Activated T-helper 17 cell treated with anti-CD3 and anti-CD28 coated beads, Interleukin-2, amount 50 U/mL, for 72 hours (primary cell): Measurements from ENCODE around the gene SCUBE1. TPM values are rescaled to one million over a fixed set of nuclear protein-coding genes. Genes with fewer than 3 reads are reported as not detected.

Experiments used
- ATAC-seq: fragments of 150-1000 bp; cut with Tn5 transposase; replicated peaks from 2 replicates; pipeline ENCODE4 v1.10.0; 2021; ENCODE audit warnings: mild to moderate bottlenecking, moderate library complexity
- H3K27ac Mint-ChIP-seq: one replicate; pipeline ENCODE4 v1.8.0; 2022; ENCODE audit warnings: mixed read lengths
- H3K27me3 Mint-ChIP-seq: one replicate; pipeline ENCODE4 v1.8.0; 2022; ENCODE audit warnings: mixed read lengths
- H3K36me3 Mint-ChIP-seq: one replicate; pipeline ENCODE4 v1.8.0; 2022; ENCODE audit warnings: low read depth, mild to moderate bottlenecking, mixed read lengths
- H3K4me1 Mint-ChIP-seq: one replicate; pipeline ENCODE4 v1.8.0; 2022; ENCODE audit warnings: mixed read lengths
- H3K4me3 Mint-ChIP-seq: one replicate; pipeline ENCODE4 v1.8.0; 2022; ENCODE audit warnings: mild to moderate bottlenecking, mixed read lengths
- H3K9me3 Mint-ChIP-seq: one replicate; pipeline ENCODE4 v1.8.0; 2022; ENCODE audit warnings: mixed read lengths
- total RNA-seq, 2 donors: library from RNA; stranded (reverse); gene quantifications; one replicate each; pipeline ENCODE4 v1.2.3, GENCODE V29; 2022

SCUBE1 gene
- total RNA-seq, 2 donors from 2014 or later = not detected

DNA sequence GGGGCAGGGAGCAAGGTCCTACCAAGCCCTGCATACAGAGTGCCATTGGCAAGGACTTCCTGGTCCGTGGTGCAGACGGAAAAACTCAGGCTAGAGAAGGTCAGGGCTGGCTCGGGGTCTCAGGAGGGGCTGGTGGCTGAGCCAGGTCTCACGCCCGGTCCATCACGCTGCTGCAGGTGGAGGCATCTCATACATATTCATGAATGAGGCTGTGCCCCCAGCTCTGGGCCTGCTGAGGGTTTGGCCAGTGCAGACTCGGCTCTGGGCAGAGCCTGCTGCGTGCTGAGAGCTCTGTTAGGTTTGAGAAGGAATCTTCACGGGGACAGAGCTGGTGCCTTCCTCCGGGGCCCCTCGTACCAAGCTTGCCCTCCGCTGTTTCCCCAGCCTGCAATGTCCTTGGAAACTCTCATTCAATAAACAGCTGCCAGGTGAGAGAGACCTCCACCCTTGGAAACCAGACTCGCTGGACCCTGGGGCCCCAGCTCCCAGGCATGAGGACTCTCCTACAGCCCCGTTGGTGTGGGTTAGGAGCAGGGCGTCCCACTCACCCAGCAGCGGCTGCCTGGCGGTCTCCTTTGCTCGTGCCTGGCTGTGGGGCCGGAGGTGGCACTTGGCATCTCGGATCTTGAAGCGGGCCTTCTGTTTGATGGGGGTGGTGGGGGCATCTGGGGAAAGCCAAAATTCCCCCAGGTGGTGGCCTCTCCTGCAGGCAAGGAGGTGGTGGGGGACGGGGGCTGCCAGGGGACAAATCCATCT lies 122.4 kb downstream of the SCUBE1 start:
- H3K4me1 Mint-ChIP-seq = no peaks in the 10 kb centered on the region
- no peaks in the 10 kb centered on the region for H3K36me3 Mint-ChIP-seq
- no peaks in the 10 kb centered on the region for H3K27me3 Mint-ChIP-seq
- ATAC-seq = no peak
- no peaks in the 10 kb centered on the region for H3K9me3 Mint-ChIP-seq
- H3K4me3 Mint-ChIP-seq = no peak overlapping the region
- H3K27ac Mint-ChIP-seq = no peak overlapping the region

GRCh38 chr22:43218786-43219185 lies 124.4 kb downstream of the SCUBE1 start:
- H3K27ac Mint-ChIP-seq = no peak overlapping the region
- H3K36me3 Mint-ChIP-seq = no peaks in the 10 kb centered on the region
- no peaks in the 10 kb centered on the region for H3K9me3 Mint-ChIP-seq
- no peak for ATAC-seq
- H3K4me3 Mint-ChIP-seq = no peak overlapping the region
- no peaks in the 10 kb centered on the region for H3K4me1 Mint-ChIP-seq
- H3K27me3 Mint-ChIP-seq = no peaks in the 10 kb centered on the region

- no peaks in the 10 kb centered on the region for H3K9me3 Mint-ChIP-seq
- H3K27ac Mint-ChIP-seq = peak overlapping the region; percentile 69
- H3K4me3 Mint-ChIP-seq = no peak overlapping the region
- ATAC-seq = no peak
- H3K27me3 Mint-ChIP-seq = no peaks in the 10 kb centered on the region
- H3K36me3 Mint-ChIP-seq = no peaks in the 10 kb centered on the region
- H3K4me1 Mint-ChIP-seq = no peaks in the 10 kb centered on the region
Observed at GRCh38 chr22:43217285-43218030, 125.7 kb downstream of the SCUBE1 start.

GRCh38 chr22:43216738-43217137 lies 126.4 kb downstream of the SCUBE1 start:
- Mint-ChIP-seq H3K4me1 (no peaks in the 10 kb centered on the region), H3K27ac (no peak overlapping the region), H3K36me3 (no peaks in the 10 kb centered on the region), H3K9me3 (no peaks in the 10 kb centered on the region), H3K27me3 (no peaks in the 10 kb centered on the region), H3K4me3 (no peak overlapping the region)
- ATAC-seq = no peak

- ATAC-seq = no peak
- H3K4me3 Mint-ChIP-seq = no peak overlapping the region
- no peaks in the 10 kb centered on the region for H3K36me3 Mint-ChIP-seq
- H3K27me3 Mint-ChIP-seq = no peaks in the 10 kb centered on the region
- H3K27ac Mint-ChIP-seq = no peak overlapping the region
- H3K9me3 Mint-ChIP-seq = no peaks in the 10 kb centered on the region
- H3K4me1 Mint-ChIP-seq = no peaks in the 10 kb centered on the region
Observed at GRCh38 chr22:43213962-43214361, 129.2 kb downstream of the SCUBE1 start.

DNA sequence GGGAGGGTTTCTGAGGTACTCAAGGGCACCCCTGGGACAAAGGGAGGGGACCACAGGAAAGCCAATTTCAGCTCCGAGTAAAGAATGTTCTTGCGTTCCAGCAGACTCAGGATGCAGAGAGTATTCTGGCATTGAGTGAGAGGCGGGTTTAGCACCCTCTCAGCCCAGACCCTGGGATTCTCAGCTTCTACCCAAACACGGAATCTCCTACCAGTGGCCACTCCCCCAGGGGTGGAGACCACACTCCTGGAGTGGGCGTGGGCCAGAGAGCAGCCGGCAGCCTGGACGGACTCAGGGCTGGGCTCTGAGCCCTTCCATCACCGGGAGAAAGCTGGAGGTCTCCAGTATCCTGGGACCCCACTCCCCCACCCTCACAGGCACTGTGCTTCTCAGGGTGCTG lies 130.1 kb downstream of the SCUBE1 start:
- Mint-ChIP-seq H3K9me3 (no peaks in the 10 kb centered on the region), H3K27ac (no peak overlapping the region)
- ATAC-seq = no peak

DNA sequence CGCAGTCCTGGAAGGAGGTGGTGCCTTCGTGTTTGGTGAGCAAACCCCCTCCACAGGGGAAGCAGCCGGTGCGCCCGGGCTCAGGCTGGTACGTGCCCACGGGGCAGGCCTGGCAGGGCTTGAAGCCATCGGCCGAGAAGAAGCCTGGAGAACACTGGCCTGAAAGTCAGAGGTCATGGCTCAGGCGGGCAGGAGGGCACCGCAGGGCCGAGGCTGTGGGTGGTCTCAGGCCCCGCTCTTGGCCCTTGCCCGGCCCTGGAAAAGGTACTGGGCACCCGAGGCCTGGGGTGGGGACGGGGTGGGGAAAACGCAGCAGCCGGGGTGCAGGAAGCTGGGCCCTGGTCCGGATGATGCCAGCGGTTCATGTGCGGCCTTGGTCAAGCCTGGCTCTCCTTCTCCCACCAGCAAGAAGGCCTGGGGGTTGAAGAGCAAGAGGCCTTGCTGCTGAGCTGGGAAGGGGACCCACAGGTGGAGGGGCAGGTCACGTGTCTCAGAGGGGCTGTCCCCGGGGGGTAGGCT lies 130.7 kb downstream of the SCUBE1 start:
- Mint-ChIP-seq H3K4me3 (no peak overlapping the region), H3K36me3 (no peaks in the 10 kb centered on the region), H3K4me1 (no peaks in the 10 kb centered on the region), H3K27ac (no peak overlapping the region), H3K27me3 (no peaks in the 10 kb centered on the region), H3K9me3 (no peaks in the 10 kb centered on the region)
- ATAC-seq = no peak

More for the DNA sequence above, 130.1 kb downstream of the SCUBE1 start:
- Mint-ChIP-seq H3K4me3 (no peak overlapping the region), H3K27me3 (no peaks in the 10 kb centered on the region), H3K4me1 (no peaks in the 10 kb centered on the region), H3K36me3 (no peaks in the 10 kb centered on the region)

GRCh38 chr22:43211941-43212433 lies 131.2 kb downstream of the SCUBE1 start:
- H3K27ac Mint-ChIP-seq = no peak overlapping the region
- no peaks in the 10 kb centered on the region for H3K36me3 Mint-ChIP-seq
- no peaks in the 10 kb centered on the region for H3K27me3 Mint-ChIP-seq
- no peaks in the 10 kb centered on the region for H3K9me3 Mint-ChIP-seq
- no peak for ATAC-seq
- H3K4me3 Mint-ChIP-seq = no peak overlapping the region
- no peaks in the 10 kb centered on the region for H3K4me1 Mint-ChIP-seq

GRCh38 chr22:43210631-43211515 lies 132.3 kb downstream of the SCUBE1 start:
- H3K36me3 Mint-ChIP-seq = no peaks in the 10 kb centered on the region
- no peak overlapping the region for H3K27ac Mint-ChIP-seq
- H3K4me3 Mint-ChIP-seq = no peak overlapping the region
- ATAC-seq = no peak
- H3K4me1 Mint-ChIP-seq = peaks cover 5% of the 10 kb centered on the region
- H3K9me3 Mint-ChIP-seq = no peaks in the 10 kb centered on the region
- no peaks in the 10 kb centered on the region for H3K27me3 Mint-ChIP-seq

DNA sequence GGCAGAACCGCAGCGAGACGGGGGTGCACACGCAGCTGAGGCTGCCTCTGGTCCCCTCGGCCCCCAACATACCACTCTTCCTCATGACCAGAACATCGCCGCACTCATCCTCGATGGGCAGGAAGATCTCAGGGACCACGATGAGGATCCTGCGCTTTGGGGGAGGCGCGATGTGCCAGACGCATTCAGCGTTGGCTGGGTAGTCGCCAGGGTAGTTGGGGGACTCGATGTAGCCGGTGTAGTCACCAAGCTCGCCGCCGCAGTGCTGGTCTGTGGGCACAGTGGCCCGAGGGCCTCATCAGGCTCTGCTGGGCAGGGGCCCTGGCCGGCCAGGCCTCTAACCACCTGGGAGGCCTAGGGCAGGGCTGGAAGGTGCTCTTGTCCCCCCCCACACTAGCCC lies 133.2 kb downstream of the SCUBE1 start:
- H3K4me3 Mint-ChIP-seq = no peak overlapping the region
- no peak for ATAC-seq
- H3K4me1 Mint-ChIP-seq = peaks cover 6% of the 10 kb centered on the region

GRCh38 chr22:43209523-43209890 lies 133.7 kb downstream of the SCUBE1 start:
- H3K36me3 Mint-ChIP-seq = no peaks in the 10 kb centered on the region
- H3K27me3 Mint-ChIP-seq = no peaks in the 10 kb centered on the region
- H3K9me3 Mint-ChIP-seq = no peaks in the 10 kb centered on the region
- no peak overlapping the region for H3K27ac Mint-ChIP-seq
- no peak for ATAC-seq
- no peak overlapping the region for H3K4me3 Mint-ChIP-seq
- H3K4me1 Mint-ChIP-seq = peaks cover 6% of the 10 kb centered on the region

More for the DNA sequence above, 133.2 kb downstream of the SCUBE1 start:
- H3K9me3 Mint-ChIP-seq = no peaks in the 10 kb centered on the region
- no peak overlapping the region for H3K27ac Mint-ChIP-seq
- no peaks in the 10 kb centered on the region for H3K36me3 Mint-ChIP-seq
- H3K27me3 Mint-ChIP-seq = no peaks in the 10 kb centered on the region

GRCh38 chr22:43208703-43209522 lies 134.3 kb downstream of the SCUBE1 start:
- Mint-ChIP-seq H3K36me3 (no peaks in the 10 kb centered on the region), H3K4me1 (peaks cover 6% of the 10 kb centered on the region), H3K27me3 (no peaks in the 10 kb centered on the region), H3K27ac (no peak overlapping the region), H3K4me3 (no peak overlapping the region), H3K9me3 (no peaks in the 10 kb centered on the region)
- ATAC-seq = no peak

DNA sequence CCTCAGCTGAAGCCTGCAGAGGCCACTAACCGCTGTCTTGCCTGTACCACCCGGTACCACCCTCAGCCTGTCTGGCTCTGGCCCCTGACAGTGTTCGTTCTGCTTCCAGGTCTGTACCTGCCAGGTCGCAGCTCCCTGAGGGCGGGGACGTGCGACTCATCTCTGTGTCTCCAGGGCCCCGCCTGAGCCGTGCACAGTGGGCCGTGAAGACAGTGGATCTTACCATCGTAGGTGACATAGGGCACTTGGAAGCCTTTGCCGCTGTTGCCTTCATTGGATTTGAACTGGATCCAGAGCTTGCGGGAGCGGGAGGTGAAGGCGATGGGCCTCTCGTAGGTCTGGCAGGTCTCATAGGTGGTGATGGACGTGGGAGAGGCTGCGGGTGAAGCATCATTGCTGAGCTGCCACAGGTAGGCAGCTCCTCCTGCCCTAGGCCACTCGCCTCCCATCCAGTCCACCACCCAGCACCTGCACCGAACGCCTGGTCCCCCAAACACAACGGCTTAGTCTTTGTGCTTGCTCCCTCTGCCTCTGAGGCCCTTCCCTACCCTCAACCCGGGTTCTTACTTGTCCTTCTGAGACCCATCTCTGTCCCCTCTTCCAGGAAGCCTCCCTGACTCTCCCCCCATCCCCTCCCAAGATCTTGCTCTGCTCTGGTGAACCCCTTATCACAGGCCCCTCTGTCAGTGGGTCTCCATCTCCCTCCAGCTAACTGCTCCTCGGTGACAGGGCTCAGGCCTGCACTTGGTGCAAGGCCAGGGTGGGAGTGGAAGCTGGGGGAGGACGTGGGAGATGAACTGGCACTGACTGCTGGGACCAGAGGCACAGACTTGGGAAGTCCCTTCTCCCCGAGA lies 135.1 kb downstream of the SCUBE1 start:
- no peak for ATAC-seq
- no peaks in the 10 kb centered on the region for H3K9me3 Mint-ChIP-seq
- no peak overlapping the region for H3K27ac Mint-ChIP-seq
- no peaks in the 10 kb centered on the region for H3K27me3 Mint-ChIP-seq
- H3K36me3 Mint-ChIP-seq = no peaks in the 10 kb centered on the region
- H3K4me1 Mint-ChIP-seq = peaks cover 6% of the 10 kb centered on the region
- no peak overlapping the region for H3K4me3 Mint-ChIP-seq
